Upper lobe of left lung (tissue), 6 donors: ENCODE measurements around the gene TANC2. TPM values are rescaled to one million over a fixed set of nuclear protein-coding genes. Genes with fewer than 3 reads are reported as not detected.

ENCODE experiments used
- ATAC-seq, 2 donors: fragments of 200-7000 bp; cut with Tn5 transposase; one replicate each; pipeline ENCODE4 v1.9.1; 2022; ENCODE audit warnings: mild to moderate bottlenecking in 2 of 2, moderate library complexity in 2 of 2; ENCODE audit not compliant: low FRiP score in 2 of 2
- DNase-seq, 2 donors: peaks; one replicate each; pipeline ENCODE4 v3.0.0-alpha.2; 2019 to 2020
- H3K27ac ChIP-seq, 4 donors: fragments of 200-600 bp; sonication (generic); one replicate each; pipeline ENCODE4 v1.5.1; 2016 to 2019
- H3K27me3 ChIP-seq, 4 donors: fragments of 200-600 bp; sonication (generic); one replicate each; pipeline ENCODE4 v1.5.1; 2017 to 2019
- H3K36me3 ChIP-seq, 4 donors: fragments of 200-600 bp; sonication (generic); one replicate each; pipeline ENCODE4 v1.5.1; 2016 to 2019
- H3K4me1 ChIP-seq, 4 donors: fragments of 200-600 bp; sonication (generic); one replicate each; pipeline ENCODE4 v1.5.1; 2018 to 2019
- H3K4me3 ChIP-seq, 4 donors: fragments of 200-600 bp; sonication (generic); one replicate each; pipeline ENCODE4 v1.5.1; 2017 to 2019; ENCODE audit warnings: mild to moderate bottlenecking in 2 of 4, moderate library complexity in 1 of 4
- H3K9me3 ChIP-seq, 4 donors: fragments of 200-600 bp; sonication (generic); one replicate each; pipeline ENCODE4 v1.5.1; 2018 to 2019
- EP300 ChIP-seq, 4 donors: sonication (generic); formaldehyde crosslinking; IDR thresholded peaks; one replicate each; pipeline ENCODE4 v1.5.1; 2017; ENCODE audit warnings: antibody characterized with exemption in 4 of 4, control low read depth in 2 of 4
- POLR2A ChIP-seq, 4 donors: fragments of 450-650 bp; IDR thresholded peaks; one replicate each; pipeline ENCODE4 v1.5.1; 2016 to 2017; ENCODE audit warnings: antibody characterized with exemption in 4 of 4, mild to moderate bottlenecking in 2 of 4
- POLR2AphosphoS5 ChIP-seq, 2 donors: sonication (generic); formaldehyde crosslinking; IDR thresholded peaks; one replicate each; pipeline ENCODE4 v1.5.1; 2017; ENCODE audit warnings: antibody characterized with exemption in 2 of 2
- WGBS, 2 donors: methylation state at CpG; one replicate each; pipeline ENCODE4 v1.1.5; 2017 to 2018; 5-methylcytosine and 5-hydroxymethylcytosine counted together
- total RNA-seq, 6 donors: library from RNA; depleted of rRNA in 4 of 6; stranded (reverse); fragments of >200 nt in 4 of 6; gene quantifications; one replicate each; pipeline versions ENCODE4 v1.1.0 to v1.2.1, GENCODE V29; 2016 to 2021
- TF ChIP-seq, protein P1 (sequence below), 6 experiments: fragments of 450-650 bp in 4 of 6; fragments of 200-600 bp in 2 of 6; sonication (generic) in 2 of 6; IDR thresholded peaks; one replicate each; pipeline ENCODE4 v1.5.1; 2016 to 2019; ENCODE audit warnings: antibody characterized with exemption in 6 of 6
- donor health status: DM: no; HTN: no; CAD: no; lungs with moderate emphysema.
- donor health status: DM: no; HTN: yes; CAD: no; lungs with severe emphysema.

The TANC2 gene
- total RNA-seq, 6 donors from 2014 or later: 64.9 to 134 (median 98.4) TPM

DNA sequence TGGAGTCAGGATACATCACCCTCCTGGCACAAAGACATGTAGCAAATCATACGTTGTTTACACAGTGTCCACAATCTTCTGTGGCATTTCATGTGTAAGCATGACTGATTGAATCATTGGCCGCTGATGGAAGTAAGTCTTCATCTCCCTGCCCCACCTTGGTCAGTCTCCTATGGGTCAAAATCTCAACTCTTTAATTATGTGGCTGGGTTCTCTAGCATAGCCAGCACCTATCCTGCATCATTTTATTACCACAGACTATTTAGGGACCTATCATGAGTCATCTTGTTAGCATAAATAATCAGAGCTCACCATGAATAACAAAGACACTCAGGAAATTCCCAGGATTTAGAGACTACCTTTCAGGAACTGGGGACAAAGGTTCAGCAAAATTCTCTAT lies 15.9 kb downstream of the TANC2 start:
- Histone ChIP-seq H3K4me1 (peaks cover 0 to 9% (median 0%) of the 10 kb centered on the region in 4 donors), H3K36me3 (no peaks in the 10 kb centered on the region), H3K27me3 (no peaks in the 10 kb centered on the region), H3K4me3 (no peak overlapping the region), H3K9me3 (peaks cover 0 to 10% (median 3%) of the 10 kb centered on the region in 4 donors), H3K27ac (no peak overlapping the region)
- ATAC-seq: no peak
- DNase-seq: no peak
- TF ChIP-seq POLR2AphosphoS5 (IDR thresholded peaks at IDR 0.05) (no peak), POLR2A (IDR thresholded peaks at IDR 0.05) (no peak), EP300 (IDR thresholded peaks at IDR 0.05) (no peak)
- TF ChIP-seq, protein P1, sequence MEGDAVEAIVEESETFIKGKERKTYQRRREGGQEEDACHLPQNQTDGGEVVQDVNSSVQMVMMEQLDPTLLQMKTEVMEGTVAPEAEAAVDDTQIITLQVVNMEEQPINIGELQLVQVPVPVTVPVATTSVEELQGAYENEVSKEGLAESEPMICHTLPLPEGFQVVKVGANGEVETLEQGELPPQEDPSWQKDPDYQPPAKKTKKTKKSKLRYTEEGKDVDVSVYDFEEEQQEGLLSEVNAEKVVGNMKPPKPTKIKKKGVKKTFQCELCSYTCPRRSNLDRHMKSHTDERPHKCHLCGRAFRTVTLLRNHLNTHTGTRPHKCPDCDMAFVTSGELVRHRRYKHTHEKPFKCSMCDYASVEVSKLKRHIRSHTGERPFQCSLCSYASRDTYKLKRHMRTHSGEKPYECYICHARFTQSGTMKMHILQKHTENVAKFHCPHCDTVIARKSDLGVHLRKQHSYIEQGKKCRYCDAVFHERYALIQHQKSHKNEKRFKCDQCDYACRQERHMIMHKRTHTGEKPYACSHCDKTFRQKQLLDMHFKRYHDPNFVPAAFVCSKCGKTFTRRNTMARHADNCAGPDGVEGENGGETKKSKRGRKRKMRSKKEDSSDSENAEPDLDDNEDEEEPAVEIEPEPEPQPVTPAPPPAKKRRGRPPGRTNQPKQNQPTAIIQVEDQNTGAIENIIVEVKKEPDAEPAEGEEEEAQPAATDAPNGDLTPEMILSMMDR (IDR thresholded peaks at IDR 0.05): no peak
- 78 to 81% methylated on average over 2 of the region's 2 CpGs for WGBS, 2 donors

DNA sequence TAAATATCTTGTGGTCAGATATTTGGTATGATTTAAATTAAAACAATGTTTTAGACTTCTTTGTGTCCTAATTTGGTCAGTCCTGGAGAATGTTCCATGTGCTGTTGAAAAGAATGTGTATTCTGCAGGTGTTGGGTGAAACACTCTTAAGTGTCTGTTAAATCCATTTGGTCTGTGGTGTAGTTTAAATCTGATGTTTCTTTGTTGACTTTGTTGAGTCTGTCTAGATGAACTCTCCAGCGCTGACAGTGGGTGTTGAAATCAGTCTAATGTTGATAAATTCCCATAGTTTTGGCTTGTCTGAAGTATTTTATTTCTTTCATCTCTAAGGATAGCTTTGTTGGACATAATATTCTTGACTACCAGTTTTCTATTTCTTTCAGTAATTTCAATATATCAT lies 18.8 kb downstream of the TANC2 start:
- Histone ChIP-seq H3K27me3 (no peaks in the 10 kb centered on the region), H3K4me1 (peaks cover 0 to 9% (median 0%) of the 10 kb centered on the region in 4 donors), H3K4me3 (no peak overlapping the region), H3K9me3 (peaks cover 0 to 9% (median 3%) of the 10 kb centered on the region in 4 donors), H3K36me3 (no peaks in the 10 kb centered on the region), H3K27ac (no peak overlapping the region)
- no peak for ATAC-seq
- DNase-seq: no peak
- TF ChIP-seq, protein P1 (IDR thresholded peaks at IDR 0.05): no peak
- TF ChIP-seq POLR2AphosphoS5 (IDR thresholded peaks at IDR 0.05) (no peak), EP300 (IDR thresholded peaks at IDR 0.05) (no peak), POLR2A (IDR thresholded peaks at IDR 0.05) (no peak)
- WGBS, 2 donors: 90 to 94% methylated on average over 1 of the region's 1 CpG

DNA sequence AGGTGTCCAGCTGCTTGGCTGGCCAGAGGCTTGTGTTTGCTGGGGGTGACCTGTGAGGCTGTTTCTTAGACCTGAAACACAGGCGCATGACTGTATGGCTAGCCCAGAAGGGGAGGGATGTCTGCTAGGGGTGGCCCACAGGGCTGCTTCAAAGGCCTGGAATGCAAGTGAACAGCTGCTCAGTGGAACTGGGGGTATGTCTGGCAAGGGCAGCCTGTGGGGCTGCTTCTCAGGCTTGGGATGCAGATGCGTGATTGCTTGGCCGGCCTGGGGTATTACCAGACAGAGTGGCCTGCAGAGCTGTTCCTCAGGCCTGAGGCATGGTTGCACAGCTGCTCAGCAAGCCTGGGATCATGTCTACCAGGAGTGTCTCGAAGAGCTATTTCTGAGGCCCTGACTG lies 20.5 kb downstream of the TANC2 start:
- no peak for TF ChIP-seq EP300 (IDR thresholded peaks at IDR 0.05)
- peaks cover 0 to 9% (median 3%) of the 10 kb centered on the region in 4 donors for H3K9me3 ChIP-seq
- no peaks in the 10 kb centered on the region for H3K27me3 ChIP-seq
- H3K27ac ChIP-seq: no peak overlapping the region
- DNase-seq: no peak
- no peaks in the 10 kb centered on the region for H3K36me3 ChIP-seq
- 60 to 100% methylated on average over 1 to 4 of the region's 4 CpGs for WGBS, 2 donors
- no peak for ATAC-seq
- no peak overlapping the region for H3K4me3 ChIP-seq
- no peaks in the 10 kb centered on the region for H3K4me1 ChIP-seq

DNA sequence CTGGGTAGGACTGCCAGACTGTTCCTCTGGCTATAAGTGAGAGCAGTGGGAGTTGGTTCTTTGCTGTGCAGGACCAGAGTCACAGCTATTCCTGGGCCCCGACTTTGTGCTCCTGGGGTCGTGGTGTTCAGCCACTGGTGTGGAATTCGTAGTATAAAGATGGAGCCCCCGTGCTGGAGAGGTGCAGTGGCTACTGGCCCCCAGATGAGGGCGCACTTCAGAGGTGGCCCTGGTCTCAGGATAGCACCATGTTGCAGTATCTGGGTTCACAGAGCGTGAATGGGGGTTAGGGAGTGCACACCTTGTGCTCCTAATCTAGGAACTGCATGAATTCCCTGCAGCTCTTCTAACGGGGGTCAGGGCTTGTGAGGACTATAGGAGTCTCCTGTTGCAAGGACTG lies 21.1 kb downstream of the TANC2 start:
- no peaks in the 10 kb centered on the region for H3K36me3 ChIP-seq
- H3K27me3 ChIP-seq: no peaks in the 10 kb centered on the region
- ATAC-seq (no peak), DNase-seq (no peak)
- peaks cover 0 to 9% (median 3%) of the 10 kb centered on the region in 4 donors for H3K9me3 ChIP-seq
- H3K4me3 ChIP-seq: no peak overlapping the region
- TF ChIP-seq EP300 (IDR thresholded peaks at IDR 0.05): no peak
- no peak overlapping the region for H3K27ac ChIP-seq
- WGBS, 2 donors: 92 to 98% methylated on average over 4 to 7 of the region's 7 CpGs
- no peaks in the 10 kb centered on the region for H3K4me1 ChIP-seq

DNA sequence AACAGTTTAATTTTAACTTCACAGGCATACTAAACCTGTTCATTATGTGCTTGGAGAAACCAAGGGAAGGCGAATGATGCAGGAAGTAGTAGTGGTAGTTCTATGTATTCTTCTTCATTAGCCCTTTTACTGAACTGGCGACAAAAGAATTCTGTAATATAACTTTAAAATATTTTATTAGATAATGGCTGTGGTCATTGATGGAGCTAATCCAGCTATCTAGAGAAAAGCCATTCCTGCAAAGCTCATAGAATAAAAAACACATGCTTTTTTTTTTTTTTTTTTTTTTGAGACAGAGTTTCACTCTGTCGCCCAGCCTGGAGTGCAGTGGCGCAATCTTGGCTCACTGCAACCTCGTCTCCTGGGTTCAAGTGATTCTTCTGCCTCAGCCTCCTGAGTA lies 23.5 kb downstream of the TANC2 start:
- H3K36me3 ChIP-seq: no peaks in the 10 kb centered on the region
- H3K9me3 ChIP-seq: peaks cover 0 to 8% (median 0%) of the 10 kb centered on the region in 4 donors
- H3K4me3 ChIP-seq: no peak overlapping the region
- no peak for DNase-seq
- WGBS, 2 donors: 76 to 78% methylated on average over 5 of the region's 5 CpGs
- no peak overlapping the region for H3K27ac ChIP-seq
- no peak for ATAC-seq
- no peaks in the 10 kb centered on the region for H3K27me3 ChIP-seq
- TF ChIP-seq, protein P1 (IDR thresholded peaks at IDR 0.05): no peak
- TF ChIP-seq POLR2A (IDR thresholded peaks at IDR 0.05) (no peak), POLR2AphosphoS5 (IDR thresholded peaks at IDR 0.05) (no peak), EP300 (IDR thresholded peaks at IDR 0.05) (no peak)
- no peaks in the 10 kb centered on the region for H3K4me1 ChIP-seq

DNA sequence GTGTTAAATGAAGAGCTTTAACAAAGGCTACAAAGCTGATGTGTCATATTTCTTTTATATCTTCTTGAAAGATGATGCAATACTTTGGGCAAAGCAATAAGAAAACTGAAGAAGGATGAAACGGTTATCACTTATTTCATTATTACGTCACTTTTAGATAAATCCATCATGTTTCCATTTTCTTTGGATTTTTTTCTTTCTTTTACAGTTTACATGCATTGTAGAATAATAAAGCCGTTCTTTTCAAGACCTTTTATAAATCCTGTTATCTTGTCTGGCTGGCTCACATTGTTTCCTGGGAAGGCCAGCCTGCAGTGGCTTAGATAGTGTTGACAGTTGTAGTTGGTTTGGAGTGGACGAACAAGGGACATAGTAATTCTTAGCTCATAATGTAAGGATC lies 28.9 kb downstream of the TANC2 start:
- TF ChIP-seq, protein P1 (IDR thresholded peaks at IDR 0.05): no peak
- TF ChIP-seq POLR2A (IDR thresholded peaks at IDR 0.05): no peak

More for the DNA sequence above, 28.9 kb downstream of the TANC2 start:
- Histone ChIP-seq H3K4me1 (peaks cover 0 to 12% (median 5%) of the 10 kb centered on the region in 4 donors), H3K27me3 (no peaks in the 10 kb centered on the region), H3K9me3 (no peaks in the 10 kb centered on the region), H3K27ac (no peak overlapping the region), H3K4me3 (no peak overlapping the region), H3K36me3 (no peaks in the 10 kb centered on the region)
- ATAC-seq (no peak), DNase-seq (no peak)
- WGBS, 2 donors: 65 to 74% methylated on average over 4 of the region's 4 CpGs
